HCT116 (cell line): ENCODE data around the gene IL31. TPM values are rescaled to one million over a fixed set of nuclear protein-coding genes. Genes with fewer than 3 reads are reported as not detected.

Source experiments
- ATAC-seq: fragments of 200-7000 bp; cut with Tn5 transposase; 2 replicates; pipeline ENCODE4 v1.9.1; 2020; ENCODE audit warnings: mild to moderate bottlenecking, moderate library complexity
- BruUV-seq: library from RNA; stranded (reverse); fragments of 400-500 nt; replicated peaks from 2 replicates; lab custom pipeline; 2021; lab: Mats Ljungman, UMichigan
- CTCF ChIA-PET: fragments of 300-600 bp; sonication (Branson Sonifier 250); formaldehyde crosslinking; loops from one replicate; lab custom pipeline; 2021; ENCODE audit warnings: antibody characterized with exemption; lab: Charles Lee
- POLR2A ChIA-PET: fragments of 300-600, 350-600 bp; sonication (Branson Sonifier 250); formaldehyde crosslinking; loops from one replicate; lab custom pipeline; 2021; ENCODE audit warnings: antibody characterized with exemption; lab: Charles Lee
- RAD21 ChIA-PET, 2 experiments: fragments of 300-600 bp; sonication (Branson Sonifier 250); formaldehyde crosslinking; loops; one replicate each; lab custom pipeline; 2023; ENCODE audit warnings: low total read pairs in 2 of 2; ENCODE audit not compliant: uncharacterized antibody in 2 of 2, unreplicated experiment in 2 of 2, low non-redundant PET in 1 of 2; lab: Charles Lee
- DNase-seq: peaks from one replicate; pipeline ENCODE4 v3.0.0-alpha.2; 2010; ENCODE audit warnings: low read depth, low spot score
- H2AFZ ChIP-seq: fragments of 200-600 bp; shearing (Covaris generic), sonication (generic); 2 replicates; pipeline ENCODE4 v1.6.1; 2017; ENCODE audit warnings: low read depth, mixed run types, mixed read lengths, antibody characterized with exemption, low read length; ENCODE audit not compliant: poor library complexity, severe bottlenecking
- H3K27ac ChIP-seq: 2 replicates; pipeline ENCODE4 v1.5.1; 2012; ENCODE audit warnings: low read depth, low read length
- H3K27me3 ChIP-seq: fragments of 200-600 bp; sonication (generic); 2 replicates; pipeline ENCODE4 v1.6.1; 2016; ENCODE audit warnings: mixed run types, low read length, mixed read lengths; ENCODE audit not compliant: insufficient read depth
- H3K36me3 ChIP-seq, 2 experiments: fragments of 200-500 bp in 1 of 2; fragments of 200-600 bp in 1 of 2; sonication (Bioruptor generic) in 1 of 2; sonication (generic) in 1 of 2; 2 replicates each; pipeline versions ENCODE4 v1.5.1 to v1.6.1; 2014 to 2016; ENCODE audit warnings: low read length in 2 of 2, inconsistent platforms in 1 of 2, mixed read lengths in 1 of 2, mixed run types in 1 of 2; ENCODE audit not compliant: insufficient read depth in 2 of 2, control insufficient read depth in 1 of 2
- H3K4me1 ChIP-seq, 2 experiments: fragments of 200-600 bp in 1 of 2; sonication (generic) in 1 of 2; 2 replicates each; pipeline versions ENCODE4 v1.5.1 to v1.6.1; 2012 to 2017; ENCODE audit warnings: low read length in 2 of 2, inconsistent platforms in 1 of 2, mild to moderate bottlenecking in 1 of 2, mixed read lengths in 1 of 2, mixed run types in 1 of 2, moderate library complexity in 1 of 2; ENCODE audit not compliant: insufficient read depth in 2 of 2, control insufficient read depth in 1 of 2
- H3K4me2 ChIP-seq: fragments of 200-600 bp; sonication (generic); 2 replicates; pipeline ENCODE4 v1.6.1; 2017; ENCODE audit warnings: mixed run types, low read length, mixed read lengths
- H3K4me3 ChIP-seq, 2 experiments: fragments of 200-600 bp in 1 of 2; sonication (generic) in 1 of 2; replicated peaks in 1 of 2; 2 replicates each; pipeline ENCODE4 v1.5.1; 2011 to 2016; ENCODE audit warnings: low read length in 2 of 2, control low read depth in 1 of 2, low read depth in 1 of 2, mild to moderate bottlenecking in 1 of 2, mixed read lengths in 1 of 2, mixed run types in 1 of 2
- H3K79me2 ChIP-seq: fragments of 200-600 bp; sonication (generic); 2 replicates; pipeline ENCODE4 v1.6.1; 2017; ENCODE audit warnings: mild to moderate bottlenecking, mixed run types, low read length, moderate library complexity, mixed read lengths; ENCODE audit not compliant: insufficient read depth
- H3K9ac ChIP-seq: fragments of 200-600 bp; sonication (generic); 2 replicates; pipeline ENCODE4 v1.6.1; 2016; ENCODE audit warnings: low read length, mixed read lengths
- H3K9me2 ChIP-seq: fragments of 200-600 bp; sonication (generic), shearing (Covaris generic); 2 replicates; pipeline ENCODE4 v1.6.1; 2017; ENCODE audit warnings: mixed run types, mild to moderate bottlenecking, moderate library complexity; ENCODE audit not compliant: insufficient read depth
- H3K9me3 ChIP-seq, 2 experiments: fragments of 200-500 bp in 1 of 2; fragments of 200-600 bp in 1 of 2; sonication (Bioruptor generic) in 1 of 2; sonication (generic) in 1 of 2; 2 replicates each; pipeline ENCODE4 v1.6.1; 2014 to 2017; ENCODE audit warnings: low read length in 2 of 2, mixed read lengths in 2 of 2, inconsistent platforms in 1 of 2, low read depth in 1 of 2, mild to moderate bottlenecking in 1 of 2, mixed run types in 1 of 2, moderate library complexity in 1 of 2; ENCODE audit not compliant: control insufficient read depth in 1 of 2, insufficient read depth in 1 of 2
- H4K20me1 ChIP-seq: fragments of 200-600 bp; sonication (generic), shearing (Covaris generic); 2 replicates; pipeline ENCODE4 v1.6.1; 2017; ENCODE audit warnings: mixed run types, mild to moderate bottlenecking, moderate library complexity; ENCODE audit not compliant: insufficient read depth
- ATF3 ChIP-seq: IDR thresholded peaks from 2 replicates; pipeline ENCODE4 v1.6.1; 2012
- CBX3 ChIP-seq: IDR thresholded peaks from 2 replicates; pipeline ENCODE4 v1.6.1; 2012; ENCODE audit warnings: low read depth
- CEBPB ChIP-seq: IDR thresholded peaks from 2 replicates; pipeline ENCODE4 v1.6.1; 2012; ENCODE audit warnings: low read depth
- CTCF ChIP-seq, 3 experiments: fragments of 200-600 bp in 1 of 3; sonication (generic) in 1 of 3; IDR thresholded peaks in 2 of 3; conservative IDR thresholded peaks in 1 of 3; 2 replicates each; pipeline ENCODE4 v1.5.1; 2012 to 2017; ENCODE audit warnings: low read depth in 2 of 3, low read length in 2 of 3, antibody characterized with exemption in 1 of 3, borderline replicate concordance in 1 of 3, control low read depth in 1 of 3, mild to moderate bottlenecking in 1 of 3, mixed read lengths in 1 of 3, mixed run types in 1 of 3, moderate library complexity in 1 of 3; ENCODE audit not compliant: insufficient read depth in 1 of 3
- ELF1 ChIP-seq: IDR thresholded peaks from 2 replicates; pipeline ENCODE4 v1.6.1; 2012; ENCODE audit warnings: low read depth, borderline replicate concordance
- EZH2 ChIP-seq: fragments of 200-600 bp; sonication (generic); IDR thresholded peaks from 2 replicates; pipeline ENCODE4 v1.6.1; 2017; ENCODE audit warnings: antibody characterized with exemption, mixed run types
- EZH2phosphoT487 ChIP-seq: fragments of 200-600 bp; IDR thresholded peaks from 2 replicates; pipeline ENCODE4 v1.6.1; 2018; ENCODE audit warnings: antibody characterized with exemption, borderline replicate concordance
- FOSL1 ChIP-seq: IDR thresholded peaks from 2 replicates; pipeline ENCODE4 v1.6.1; 2012; ENCODE audit warnings: low read depth
- JUND ChIP-seq: IDR thresholded peaks from 2 replicates; pipeline ENCODE4 v1.6.1; 2012
- POLR2AphosphoS5 ChIP-seq: IDR thresholded peaks from 2 replicates; pipeline ENCODE4 v1.6.1; 2011; ENCODE audit warnings: mild to moderate bottlenecking, low read depth, low read length, moderate library complexity
- RAD21 ChIP-seq: IDR thresholded peaks from 2 replicates; pipeline ENCODE4 v1.6.1; 2012; ENCODE audit warnings: low read depth, mild to moderate bottlenecking
- SIN3A ChIP-seq: IDR thresholded peaks from 2 replicates; pipeline ENCODE4 v1.6.1; 2012; ENCODE audit warnings: low read depth
- SP1 ChIP-seq: IDR thresholded peaks from 2 replicates; pipeline ENCODE4 v1.6.1; 2012; ENCODE audit warnings: low read depth
- TCF7L2 ChIP-seq: IDR thresholded peaks from 2 replicates; pipeline ENCODE4 v1.7.0; 2011; ENCODE audit warnings: borderline replicate concordance, inconsistent platforms; ENCODE audit not compliant: insufficient read depth, insufficient read length; ENCODE audit errors: extremely low read depth
- ZFX ChIP-seq: fragments of 450-650 bp; IDR thresholded peaks from 2 replicates; pipeline ENCODE4 v1.6.1; 2017
- ZNF274 ChIP-seq: fragments of 200-500 bp; sonication (Bioruptor generic); IDR thresholded peaks from 2 replicates; pipeline ENCODE4 v1.6.1; 2014; ENCODE audit warnings: mild to moderate bottlenecking, low read depth, low read length, inconsistent platforms
- intact Hi-C: fragments of 100-400 bp; cut with micrococcal nuclease; formaldehyde crosslinking; loops from 2 replicates; pipeline ENCODE4 v1.10.0; 2022
- total RNA-seq: library from RNA; stranded (reverse); gene quantifications from one replicate; pipeline ENCODE4 v1.2.1, GENCODE V29; 2021; ENCODE audit not compliant: unreplicated experiment
- TF ChIP-seq, protein P1 (sequence below): IDR thresholded peaks from 2 replicates; pipeline ENCODE4 v1.6.1; 2012; ENCODE audit warnings: low read depth
- TF ChIP-seq, protein P2 (sequence below): IDR thresholded peaks from 2 replicates; pipeline ENCODE4 v1.6.1; 2011; ENCODE audit warnings: mild to moderate bottlenecking, low read length, moderate library complexity; ENCODE audit not compliant: insufficient replicate concordance; ENCODE audit errors: extremely low read depth

The IL31 gene
- total RNA-seq, 1 experiment from 2014 or later = not detected

DNA sequence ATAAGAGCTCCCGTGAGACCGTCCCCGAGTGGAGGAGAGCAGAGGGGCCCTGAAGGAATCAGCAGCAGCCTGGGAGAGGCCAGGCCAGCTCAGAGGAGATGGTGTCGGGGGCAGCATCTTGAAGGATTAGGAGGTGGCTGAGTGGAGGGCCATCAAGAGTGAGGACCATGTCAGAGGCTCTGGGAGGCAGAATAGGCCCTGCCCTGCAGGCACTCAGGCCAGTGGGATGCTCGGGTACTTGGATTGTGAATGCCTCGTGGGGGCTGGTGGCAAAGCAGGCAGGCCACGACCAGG is 47.7 kb downstream of the IL31 start:
- no peak overlapping the region for H3K4me2 ChIP-seq
- peaks cover 10 to 19% of the 10 kb centered on the region in 2 experiments; a peak in 2 of 4 replicates for H3K36me3 ChIP-seq
- TF ChIP-seq ELF1 (no peak), RAD21 (no peak), EZH2phosphoT487 (no peak), ZNF274 (no peak), ZFX (no peak), TCF7L2 (no peak), ATF3 (no peak), FOSL1 (no peak), CBX3 (no peak), SIN3A (no peak), CEBPB (no peak), SP1 (no peak), CTCF (IDR thresholded peaks at IDR 0.05 in 2 of 3, conservative IDR thresholded peaks at IDR 0.05 in 1 of 3; ENCODE audit: borderline replicate concordance in 1 of 3, insufficient read depth in 1 of 3, low read depth in 2 of 3, low read length in 2 of 3) (no peak), EZH2 (no peak), POLR2AphosphoS5 (no peak), JUND (no peak)
- TF ChIP-seq, protein P1, sequence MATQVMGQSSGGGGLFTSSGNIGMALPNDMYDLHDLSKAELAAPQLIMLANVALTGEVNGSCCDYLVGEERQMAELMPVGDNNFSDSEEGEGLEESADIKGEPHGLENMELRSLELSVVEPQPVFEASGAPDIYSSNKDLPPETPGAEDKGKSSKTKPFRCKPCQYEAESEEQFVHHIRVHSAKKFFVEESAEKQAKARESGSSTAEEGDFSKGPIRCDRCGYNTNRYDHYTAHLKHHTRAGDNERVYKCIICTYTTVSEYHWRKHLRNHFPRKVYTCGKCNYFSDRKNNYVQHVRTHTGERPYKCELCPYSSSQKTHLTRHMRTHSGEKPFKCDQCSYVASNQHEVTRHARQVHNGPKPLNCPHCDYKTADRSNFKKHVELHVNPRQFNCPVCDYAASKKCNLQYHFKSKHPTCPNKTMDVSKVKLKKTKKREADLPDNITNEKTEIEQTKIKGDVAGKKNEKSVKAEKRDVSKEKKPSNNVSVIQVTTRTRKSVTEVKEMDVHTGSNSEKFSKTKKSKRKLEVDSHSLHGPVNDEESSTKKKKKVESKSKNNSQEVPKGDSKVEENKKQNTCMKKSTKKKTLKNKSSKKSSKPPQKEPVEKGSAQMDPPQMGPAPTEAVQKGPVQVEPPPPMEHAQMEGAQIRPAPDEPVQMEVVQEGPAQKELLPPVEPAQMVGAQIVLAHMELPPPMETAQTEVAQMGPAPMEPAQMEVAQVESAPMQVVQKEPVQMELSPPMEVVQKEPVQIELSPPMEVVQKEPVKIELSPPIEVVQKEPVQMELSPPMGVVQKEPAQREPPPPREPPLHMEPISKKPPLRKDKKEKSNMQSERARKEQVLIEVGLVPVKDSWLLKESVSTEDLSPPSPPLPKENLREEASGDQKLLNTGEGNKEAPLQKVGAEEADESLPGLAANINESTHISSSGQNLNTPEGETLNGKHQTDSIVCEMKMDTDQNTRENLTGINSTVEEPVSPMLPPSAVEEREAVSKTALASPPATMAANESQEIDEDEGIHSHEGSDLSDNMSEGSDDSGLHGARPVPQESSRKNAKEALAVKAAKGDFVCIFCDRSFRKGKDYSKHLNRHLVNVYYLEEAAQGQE = no peak
- TF ChIP-seq, protein P2, sequence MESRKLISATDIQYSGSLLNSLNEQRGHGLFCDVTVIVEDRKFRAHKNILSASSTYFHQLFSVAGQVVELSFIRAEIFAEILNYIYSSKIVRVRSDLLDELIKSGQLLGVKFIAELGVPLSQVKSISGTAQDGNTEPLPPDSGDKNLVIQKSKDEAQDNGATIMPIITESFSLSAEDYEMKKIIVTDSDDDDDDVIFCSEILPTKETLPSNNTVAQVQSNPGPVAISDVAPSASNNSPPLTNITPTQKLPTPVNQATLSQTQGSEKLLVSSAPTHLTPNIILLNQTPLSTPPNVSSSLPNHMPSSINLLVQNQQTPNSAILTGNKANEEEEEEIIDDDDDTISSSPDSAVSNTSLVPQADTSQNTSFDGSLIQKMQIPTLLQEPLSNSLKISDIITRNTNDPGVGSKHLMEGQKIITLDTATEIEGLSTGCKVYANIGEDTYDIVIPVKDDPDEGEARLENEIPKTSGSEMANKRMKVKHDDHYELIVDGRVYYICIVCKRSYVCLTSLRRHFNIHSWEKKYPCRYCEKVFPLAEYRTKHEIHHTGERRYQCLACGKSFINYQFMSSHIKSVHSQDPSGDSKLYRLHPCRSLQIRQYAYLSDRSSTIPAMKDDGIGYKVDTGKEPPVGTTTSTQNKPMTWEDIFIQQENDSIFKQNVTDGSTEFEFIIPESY = no peak
- no TSS peak for BruUV-seq
- no peak for ATAC-seq
- CTCF ChIA-PET = interaction anchor here (1.2 kb wide), 1 partner anchor 63 kb away, joined by 3 read pairs; no protein-coding TSS in a partner anchor
- H3K4me1 ChIP-seq = peaks cover 22 to 31% of the 10 kb centered on the region in 2 experiments
- H3K9ac ChIP-seq = no peak overlapping the region
- peaks cover 55% of the 10 kb centered on the region for H3K79me2 ChIP-seq
- RAD21 ChIA-PET = no interaction called here
- POLR2A ChIA-PET = no interaction called here
- H3K27me3 ChIP-seq = no peaks in the 10 kb centered on the region
- H3K27ac ChIP-seq = no peak overlapping the region
- H3K4me3 ChIP-seq = no peak overlapping the region
- H3K9me3 ChIP-seq = no peaks in the 10 kb centered on the region
- H2AFZ ChIP-seq = no peak overlapping the region
- no peaks in the 10 kb centered on the region; the same call in 1 of the 2 replicates for H4K20me1 ChIP-seq
- no peaks in the 10 kb centered on the region for H3K9me2 ChIP-seq
- DNase-seq = no peak
- intact Hi-C loops = no loop called here
